MM.1S (cell line): ENCODE measurements around the gene CTCF.

ENCODE experiments used
- CTCF ChIP-seq: fragments of 300-600 bp; sonication (generic); IDR thresholded peaks from 2 replicates; pipeline ENCODE4 v1.5.1; 2016; ENCODE audit warnings: antibody characterized with exemption, low read length, mixed read lengths
- EZH2 ChIP-seq: fragments of 300-600 bp; sonication (generic); optimal IDR thresholded peaks from 2 replicates; pipeline ENCODE3; 2017; ENCODE audit warnings: low read depth, mild to moderate bottlenecking, antibody characterized with exemption, low read length, mixed read lengths

- TF ChIP-seq EZH2 (no peak), CTCF (no peak)
Observed at GRCh38 chr16:67561824-67562525, 351 bp upstream of the CTCF start.
